A673 (cell line): Measurements from ENCODE around the gene ZSCAN10.
"Not testable (repeated sequence)": the region's sequence is repeated elsewhere in the genome, so short reads cannot be mapped to it uniquely, and the experiment has no call there.

Experiments
- EZH2 ChIP-seq: fragments of 200-600 bp; sonication (generic); IDR thresholded peaks from 2 replicates; pipeline ENCODE4 v1.6.1; 2017; ENCODE audit warnings: borderline replicate concordance, low read depth, mild to moderate bottlenecking, mixed read lengths, antibody characterized with exemption, low read length; ENCODE audit not compliant: poor library complexity, severe bottlenecking
- TF ChIP-seq, protein P1 (sequence below): fragments of 300-800, 200-600 bp; sonication (generic); conservative IDR thresholded peaks from 2 replicates; pipeline ENCODE4 v1.5.1; 2017; ENCODE audit warnings: low read depth, mild to moderate bottlenecking, antibody characterized with exemption, low read length, moderate library complexity, mixed read lengths

DNA sequence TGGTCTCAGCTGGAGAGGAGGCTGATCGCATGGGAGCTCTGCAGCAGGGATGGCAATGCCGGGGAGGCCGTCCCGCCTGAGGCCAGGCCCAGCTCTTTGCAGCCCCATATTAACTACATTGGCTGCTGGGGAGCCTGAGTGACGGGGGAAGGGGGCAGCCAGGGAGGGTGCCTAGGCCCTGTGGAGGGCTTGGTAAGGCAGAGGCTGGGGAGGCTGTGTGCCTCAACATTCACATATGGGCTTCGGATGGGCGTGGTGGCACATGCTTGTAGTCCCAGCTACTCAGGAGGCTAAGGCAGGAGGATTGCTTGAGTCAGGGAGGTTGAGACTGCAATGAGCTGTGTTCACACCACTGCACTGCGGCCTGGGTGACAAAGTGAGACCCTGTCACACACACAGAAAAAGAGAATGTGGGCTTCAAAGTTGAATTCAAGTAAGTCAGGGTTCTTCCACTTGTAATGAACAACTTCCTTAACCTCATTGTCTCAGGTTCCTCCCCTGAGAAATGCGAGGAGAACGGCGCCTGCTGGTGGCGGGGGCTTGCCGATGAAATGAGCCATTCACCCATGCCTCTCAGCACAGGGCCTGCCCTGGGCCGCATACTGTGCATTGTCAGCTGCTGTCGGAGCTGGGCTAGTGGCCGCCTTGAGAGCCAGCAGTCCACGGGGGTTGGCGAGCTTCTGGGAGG is 26.4 kb downstream of the ZSCAN10 start:
- TF ChIP-seq, protein P1, sequence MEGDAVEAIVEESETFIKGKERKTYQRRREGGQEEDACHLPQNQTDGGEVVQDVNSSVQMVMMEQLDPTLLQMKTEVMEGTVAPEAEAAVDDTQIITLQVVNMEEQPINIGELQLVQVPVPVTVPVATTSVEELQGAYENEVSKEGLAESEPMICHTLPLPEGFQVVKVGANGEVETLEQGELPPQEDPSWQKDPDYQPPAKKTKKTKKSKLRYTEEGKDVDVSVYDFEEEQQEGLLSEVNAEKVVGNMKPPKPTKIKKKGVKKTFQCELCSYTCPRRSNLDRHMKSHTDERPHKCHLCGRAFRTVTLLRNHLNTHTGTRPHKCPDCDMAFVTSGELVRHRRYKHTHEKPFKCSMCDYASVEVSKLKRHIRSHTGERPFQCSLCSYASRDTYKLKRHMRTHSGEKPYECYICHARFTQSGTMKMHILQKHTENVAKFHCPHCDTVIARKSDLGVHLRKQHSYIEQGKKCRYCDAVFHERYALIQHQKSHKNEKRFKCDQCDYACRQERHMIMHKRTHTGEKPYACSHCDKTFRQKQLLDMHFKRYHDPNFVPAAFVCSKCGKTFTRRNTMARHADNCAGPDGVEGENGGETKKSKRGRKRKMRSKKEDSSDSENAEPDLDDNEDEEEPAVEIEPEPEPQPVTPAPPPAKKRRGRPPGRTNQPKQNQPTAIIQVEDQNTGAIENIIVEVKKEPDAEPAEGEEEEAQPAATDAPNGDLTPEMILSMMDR = not testable (repeated sequence)
- not testable (repeated sequence) for TF ChIP-seq EZH2
